Transverse colon (tissue), 4 donors: Measurements from ENCODE around the gene NECTIN3. TPM values are rescaled to one million over a fixed set of nuclear protein-coding genes. Genes with fewer than 3 reads are reported as not detected.

Experiments
- DNase-seq: peaks from one replicate; pipeline ENCODE4 v3.0.0-alpha.2; 2019
- H3K27ac ChIP-seq, 4 donors: fragments of 200-600 bp; sonication (generic); 2 replicates each; pipeline ENCODE4 v1.5.1; 2016 to 2018; ENCODE audit warnings: inconsistent platforms in 4 of 4
- H3K27me3 ChIP-seq: fragments of 200-600 bp; sonication (generic); 2 replicates; pipeline ENCODE4 v1.5.1; 2017; ENCODE audit warnings: inconsistent platforms
- H3K36me3 ChIP-seq, 4 donors: fragments of 200-600 bp; sonication (generic); 2 replicates each; pipeline ENCODE4 v1.5.1; 2017 to 2019; ENCODE audit warnings: inconsistent platforms in 4 of 4
- H3K4me1 ChIP-seq, 4 donors: fragments of 200-600 bp; sonication (generic); 2 replicates each; pipeline ENCODE4 v1.5.1; 2017 to 2020; ENCODE audit warnings: inconsistent platforms in 4 of 4
- H3K4me3 ChIP-seq, 4 donors: fragments of 200-600 bp; sonication (generic); 1 replicate in 1 of 4; 2 replicates in 3 of 4; pipeline versions ENCODE4 v1.5.1 to v1.6.1; 2017 to 2019; ENCODE audit warnings: inconsistent platforms in 4 of 4
- H3K9me3 ChIP-seq, 2 donors: fragments of 200-600 bp; sonication (generic); 2 replicates each; pipeline ENCODE4 v1.5.1; 2017 to 2019; ENCODE audit warnings: inconsistent platforms in 2 of 2
- CTCF ChIP-seq, 5 experiments: fragments of 200-600 bp in 3 of 5; fragments of 450-650 bp in 2 of 5; sonication (generic) in 3 of 5; IDR thresholded peaks; 1 replicate in 2 of 5; 2 replicates in 3 of 5; pipeline ENCODE4 v1.5.1; 2016 to 2017; ENCODE audit warnings: antibody characterized with exemption in 5 of 5, inconsistent platforms in 3 of 5, mild to moderate bottlenecking in 2 of 5, moderate library complexity in 1 of 5
- EP300 ChIP-seq: sonication (generic); formaldehyde crosslinking; IDR thresholded peaks from one replicate; pipeline ENCODE4 v1.6.1; 2017; ENCODE audit warnings: antibody characterized with exemption, low read depth
- POLR2A ChIP-seq: fragments of 450-650 bp; IDR thresholded peaks from one replicate; pipeline ENCODE4 v1.6.1; 2016; ENCODE audit warnings: antibody characterized with exemption, mild to moderate bottlenecking, moderate library complexity
- POLR2AphosphoS5 ChIP-seq, 3 donors: sonication (generic); formaldehyde crosslinking; IDR thresholded peaks; one replicate each; pipeline ENCODE4 v1.6.1; 2016; ENCODE audit warnings: antibody characterized with exemption in 3 of 3
- WGBS, 2 donors: methylation state at CpG; one replicate each; pipeline ENCODE4 v1.1.5; 2018; ENCODE audit warnings: low coverage in 1 of 2; 5-methylcytosine and 5-hydroxymethylcytosine counted together
- in situ Hi-C, 4 donors: fragments of 200-750 bp; cut with MboI; loops; one replicate each; pipeline versions ENCODE4 v1.15.0 to v1.15.1; 2017; ENCODE audit warnings: low sequenced_read_pairs in 3 of 4, low pct_ligation_motif_present in 1 of 4, low pct_unique_long_range_greater_than_20kb in 1 of 4
- intact Hi-C: fragments of 100-400 bp; cut with DNase I; formaldehyde crosslinking; loops from one replicate; pipeline ENCODE4 v1.15.1; 2023; ENCODE audit warnings: low total_unique reads
- total RNA-seq, 4 donors: library from RNA; depleted of rRNA; stranded (reverse); fragments of >200 nt; gene quantifications; one replicate each; pipeline ENCODE4 v1.1.0, GENCODE V29; 2016

NECTIN3 gene
- total RNA-seq, 4 donors from 2014 or later = 28.1 to 104 (median 40.8) TPM

- intact Hi-C loops = loop anchor here (5.0 kb wide), 2 partner anchors 921 to 1209 kb away; no protein-coding TSS in a partner anchor
- in situ Hi-C loops = no loop called here
- 62% methylated on average over 2 to 3 of the region's 3 CpGs for WGBS, 2 donors
Measured at GRCh38 chr3:111081008-111081545, 9.5 kb downstream of the NECTIN3 start.

DNA sequence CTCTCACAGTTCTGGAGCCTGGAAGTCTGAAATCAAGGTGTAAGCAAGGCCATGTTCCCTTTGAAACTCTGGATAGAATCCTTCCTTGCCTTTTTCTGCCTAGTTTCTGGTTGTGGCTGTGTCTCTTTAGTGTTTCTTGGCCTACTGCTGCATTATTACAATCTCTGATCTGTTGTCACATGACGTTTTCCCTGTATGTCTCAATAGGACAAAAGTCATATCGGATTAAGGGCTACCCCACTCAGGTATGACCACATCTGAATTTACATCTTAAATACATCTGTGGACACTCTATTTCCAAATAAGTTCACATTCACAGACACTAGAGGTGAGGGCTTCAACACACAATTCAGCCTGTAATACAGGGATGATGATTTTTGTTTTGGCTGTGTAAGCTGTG, 13.3 kb downstream of the NECTIN3 start:
- in situ Hi-C loops (no loop called here), intact Hi-C loops (loop anchor here (5.0 kb wide), 2 partner anchors 917 to 1213 kb away; no protein-coding TSS in a partner anchor)
- Histone ChIP-seq H3K36me3 (no peaks in the 10 kb centered on the region), H3K4me3 (no peak overlapping the region), H3K27ac (peak overlapping the region in 1 of 4 donors; percentile 5), H3K27me3 (no peaks in the 10 kb centered on the region), H3K4me1 (peaks cover under 1 to 50% (median 17%) of the 10 kb centered on the region in 4 donors), H3K9me3 (no peaks in the 10 kb centered on the region)
- no peak for DNase-seq
- 43 to 53% methylated on average over 2 of the region's 2 CpGs for WGBS, 2 donors
- TF ChIP-seq POLR2AphosphoS5 (IDR thresholded peaks at IDR 0.05) (no peak), EP300 (no peak), CTCF (IDR thresholded peaks at IDR 0.05) (no peak), POLR2A (no peak)

More at GRCh38 chr3:111081008-111081545, 9.5 kb downstream of the NECTIN3 start:
- Histone ChIP-seq H3K4me3 (no peak overlapping the region), H3K36me3 (no peaks in the 10 kb centered on the region), H3K27me3 (no peaks in the 10 kb centered on the region), H3K27ac (no peak overlapping the region), H3K9me3 (no peaks in the 10 kb centered on the region), H3K4me1 (peaks cover 5 to 52% (median 18%) of the 10 kb centered on the region in 4 donors)
- TF ChIP-seq CTCF (IDR thresholded peaks at IDR 0.05) (no peak), POLR2AphosphoS5 (IDR thresholded peaks at IDR 0.05) (no peak), POLR2A (no peak), EP300 (no peak)
- no peak for DNase-seq

DNA sequence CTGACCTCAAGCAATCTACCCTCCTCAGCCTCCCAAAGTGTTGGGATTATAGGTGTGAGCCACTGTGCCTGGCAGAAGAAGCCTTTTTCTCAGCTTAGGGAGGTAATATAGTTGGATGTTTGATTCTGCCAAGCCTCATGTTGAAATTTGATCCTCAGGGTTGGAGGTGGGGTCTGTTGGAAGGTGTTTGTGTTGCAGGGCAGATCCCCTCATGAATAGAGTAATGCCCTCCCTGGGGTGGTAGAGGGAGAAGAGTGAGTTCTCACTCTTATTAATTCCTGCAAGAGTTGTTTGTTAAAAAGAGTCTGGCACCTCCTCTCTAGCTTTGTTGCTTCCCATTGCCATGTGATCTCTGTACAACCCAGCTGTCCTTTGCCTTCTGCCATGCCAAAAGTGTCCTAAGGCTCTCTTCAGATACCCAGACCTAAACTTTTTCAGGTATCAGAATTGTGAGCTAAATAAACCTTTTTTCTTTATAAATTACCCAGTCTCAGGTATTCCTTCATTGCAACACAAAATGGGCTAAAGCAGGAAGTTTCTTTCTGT, 16.4 kb downstream of the NECTIN3 start:
- H3K4me1 ChIP-seq = peaks cover 0 to 43% (median 13%) of the 10 kb centered on the region in 4 donors
- intact Hi-C loops = no loop called here
- DNase-seq = no peak
- in situ Hi-C loops = no loop called here
- H3K9me3 ChIP-seq = no peaks in the 10 kb centered on the region
- no peaks in the 10 kb centered on the region for H3K27me3 ChIP-seq
- H3K36me3 ChIP-seq = no peaks in the 10 kb centered on the region
- H3K4me3 ChIP-seq = no peak overlapping the region
- no peak overlapping the region for H3K27ac ChIP-seq
- TF ChIP-seq EP300 = no peak
- no peak for TF ChIP-seq POLR2A
- no peak for TF ChIP-seq CTCF (IDR thresholded peaks at IDR 0.05)
- no peak for TF ChIP-seq POLR2AphosphoS5 (IDR thresholded peaks at IDR 0.05)

GRCh38 chr3:111096487-111097209, 25.0 kb downstream of the NECTIN3 start:
- Histone ChIP-seq H3K27me3 (no peaks in the 10 kb centered on the region), H3K4me3 (no peak overlapping the region), H3K36me3 (no peaks in the 10 kb centered on the region), H3K4me1 (peaks cover 0 to 14% (median 0%) of the 10 kb centered on the region in 4 donors), H3K9me3 (no peaks in the 10 kb centered on the region), H3K27ac (no peak overlapping the region)
- intact Hi-C loops (no loop called here), in situ Hi-C loops (no loop called here)
- no peak for DNase-seq
- TF ChIP-seq POLR2A (no peak), CTCF (IDR thresholded peaks at IDR 0.05) (no peak), EP300 (no peak), POLR2AphosphoS5 (IDR thresholded peaks at IDR 0.05) (no peak)
- WGBS, 2 donors = 78 to 84% methylated on average over 1 to 10 of the region's 10 CpGs
